ENCODE data around the gene PCSK6.

GRCh38 chr15:101380146-101380545, 109.4 kb downstream of the PCSK6 start:
- TF ChIP-seq, protein P1, sequence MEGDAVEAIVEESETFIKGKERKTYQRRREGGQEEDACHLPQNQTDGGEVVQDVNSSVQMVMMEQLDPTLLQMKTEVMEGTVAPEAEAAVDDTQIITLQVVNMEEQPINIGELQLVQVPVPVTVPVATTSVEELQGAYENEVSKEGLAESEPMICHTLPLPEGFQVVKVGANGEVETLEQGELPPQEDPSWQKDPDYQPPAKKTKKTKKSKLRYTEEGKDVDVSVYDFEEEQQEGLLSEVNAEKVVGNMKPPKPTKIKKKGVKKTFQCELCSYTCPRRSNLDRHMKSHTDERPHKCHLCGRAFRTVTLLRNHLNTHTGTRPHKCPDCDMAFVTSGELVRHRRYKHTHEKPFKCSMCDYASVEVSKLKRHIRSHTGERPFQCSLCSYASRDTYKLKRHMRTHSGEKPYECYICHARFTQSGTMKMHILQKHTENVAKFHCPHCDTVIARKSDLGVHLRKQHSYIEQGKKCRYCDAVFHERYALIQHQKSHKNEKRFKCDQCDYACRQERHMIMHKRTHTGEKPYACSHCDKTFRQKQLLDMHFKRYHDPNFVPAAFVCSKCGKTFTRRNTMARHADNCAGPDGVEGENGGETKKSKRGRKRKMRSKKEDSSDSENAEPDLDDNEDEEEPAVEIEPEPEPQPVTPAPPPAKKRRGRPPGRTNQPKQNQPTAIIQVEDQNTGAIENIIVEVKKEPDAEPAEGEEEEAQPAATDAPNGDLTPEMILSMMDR (IDR thresholded peaks at IDR 0.05): no peak
- TF ChIP-seq POLR2A (IDR thresholded peaks at IDR 0.05): no peak
- no peak for TF ChIP-seq EP300 (IDR thresholded peaks at IDR 0.05)
- no peak for TF ChIP-seq POLR2AphosphoS5 (IDR thresholded peaks at IDR 0.05)

Measured in stomach (tissue), 4 donors.